GM21723 (cell line): ENCODE results near the gene LRRIQ1.
"Not testable (repeated sequence)": the region's sequence is repeated elsewhere in the genome, so short reads cannot be mapped to it uniquely, and the experiment has no call there.

ENCODE experiments used
- ATAC-seq: cut with Tn5 transposase; IDR thresholded peaks from one replicate; pipeline ENCODE4 v1.9.1; 2021; ENCODE audit warnings: mild to moderate bottlenecking, moderate library complexity; ENCODE audit not compliant: unreplicated experiment

Gene LRRIQ1, protein sequence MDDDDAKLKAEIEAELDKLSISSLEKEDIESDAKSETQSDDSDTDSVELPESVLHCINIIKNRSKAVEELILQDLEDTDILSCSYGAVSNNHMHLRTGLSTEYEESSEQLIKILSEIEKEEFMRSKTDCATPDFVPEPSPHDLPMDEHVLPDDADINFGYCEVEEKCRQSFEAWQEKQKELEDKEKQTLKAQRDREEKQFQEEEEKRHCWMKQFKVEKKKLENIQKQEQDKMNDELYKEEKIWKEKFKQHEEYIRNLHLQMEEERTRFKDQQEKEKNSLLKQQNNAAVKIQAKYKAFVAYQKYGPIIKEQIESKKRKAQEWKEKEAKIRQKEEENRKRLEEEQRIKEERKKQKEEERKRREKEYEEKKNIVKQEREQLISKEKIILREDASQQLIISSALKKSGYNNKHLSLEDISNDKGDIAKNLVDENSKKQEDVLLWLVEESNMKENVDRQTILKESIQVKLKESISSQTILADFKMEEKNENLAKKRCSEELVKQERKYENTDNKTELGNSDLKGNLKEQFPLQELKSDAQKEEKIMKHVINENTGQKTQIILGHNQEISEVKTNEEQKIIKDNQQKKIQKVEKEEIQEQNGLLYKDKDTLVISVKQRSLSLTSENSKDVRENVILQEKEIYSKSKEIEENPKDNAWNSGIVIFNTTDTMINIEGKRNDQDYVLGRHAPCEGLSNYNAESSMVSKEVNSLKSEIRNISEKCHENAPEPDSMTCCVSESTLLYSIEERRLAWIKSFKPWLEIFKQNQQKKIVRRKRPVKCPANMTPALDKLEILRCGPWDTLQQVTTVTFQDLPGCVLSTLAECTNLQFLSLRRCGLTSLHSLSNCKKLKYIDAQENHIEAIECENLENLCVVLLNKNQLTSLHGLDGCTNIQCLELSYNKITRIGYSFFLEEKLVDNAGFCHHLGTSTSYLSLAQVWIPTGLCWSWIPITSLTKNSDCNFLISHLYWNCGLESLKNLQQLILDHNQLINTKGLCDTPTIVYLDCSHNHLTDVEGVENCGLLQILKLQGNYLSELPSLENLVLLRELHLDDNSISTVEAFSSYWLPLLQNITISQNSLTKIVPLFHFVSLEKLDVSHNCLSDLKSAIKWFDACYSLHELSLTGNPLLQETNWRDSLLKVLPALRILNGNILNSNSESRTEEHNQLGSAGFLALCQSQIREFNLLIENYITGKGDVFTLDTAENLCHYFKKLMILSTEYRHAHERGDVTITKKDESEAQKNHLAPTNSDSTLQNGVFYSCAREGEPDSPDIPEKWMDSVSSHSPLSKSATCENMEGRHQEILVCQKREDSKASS (N-terminal part only)

DNA sequence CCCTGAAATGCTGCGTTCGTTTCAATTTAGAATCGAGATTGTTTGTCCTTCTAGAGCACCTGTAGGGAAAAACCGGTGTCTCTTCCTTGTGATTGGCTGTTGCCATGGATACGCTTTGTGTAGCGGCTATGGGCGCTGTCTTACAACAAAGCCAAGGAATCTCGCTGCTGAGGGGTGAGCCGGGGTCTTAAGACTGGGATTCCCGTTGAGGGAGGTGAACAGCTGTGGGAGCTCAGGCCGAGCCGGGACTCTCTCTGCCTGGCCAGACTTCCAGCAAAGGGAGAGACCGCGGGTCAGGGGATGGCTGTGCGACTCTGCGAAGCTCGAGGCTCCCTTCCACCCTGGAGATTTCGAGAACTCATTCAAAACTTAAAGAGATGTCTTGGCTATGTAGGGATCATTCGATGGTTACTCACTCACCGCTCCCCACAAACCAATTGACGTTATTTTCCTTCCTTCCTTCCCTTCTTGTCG is at the start of gene LRRIQ1, which contains the start of gene TSPAN19:
LRRIQ1 (plus strand) TSS at position 118 of the 474 bp plus-strand sequence. CDS start 1,826 bp downstream, outside the sequence.
TSPAN19 (minus strand) TSS at position 44 of the 474 bp plus-strand sequence. CDS start 6,331 bp downstream, outside the sequence.
- ATAC-seq, result peak; percentile 99

DNA sequence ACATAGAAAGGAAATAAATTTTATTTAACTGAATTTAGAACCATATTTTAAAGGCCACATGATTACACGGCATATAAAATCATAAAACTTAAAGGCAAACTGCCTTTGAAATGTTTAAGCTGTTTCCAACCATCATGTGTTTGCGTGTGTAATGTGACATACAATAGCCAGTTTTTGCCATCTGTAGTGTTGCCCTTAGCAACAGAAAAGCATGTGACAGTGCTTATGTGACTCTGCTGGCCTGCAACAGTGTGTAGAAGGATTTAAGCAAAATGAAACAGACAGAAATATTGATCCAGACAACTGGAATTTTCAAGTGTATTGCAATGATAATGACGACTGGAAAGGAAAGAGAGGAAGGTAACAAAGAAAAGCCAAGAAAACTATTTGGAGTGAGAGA is 49.6 kb upstream of the LRRIQ1 start:
- no peak for ATAC-seq

DNA sequence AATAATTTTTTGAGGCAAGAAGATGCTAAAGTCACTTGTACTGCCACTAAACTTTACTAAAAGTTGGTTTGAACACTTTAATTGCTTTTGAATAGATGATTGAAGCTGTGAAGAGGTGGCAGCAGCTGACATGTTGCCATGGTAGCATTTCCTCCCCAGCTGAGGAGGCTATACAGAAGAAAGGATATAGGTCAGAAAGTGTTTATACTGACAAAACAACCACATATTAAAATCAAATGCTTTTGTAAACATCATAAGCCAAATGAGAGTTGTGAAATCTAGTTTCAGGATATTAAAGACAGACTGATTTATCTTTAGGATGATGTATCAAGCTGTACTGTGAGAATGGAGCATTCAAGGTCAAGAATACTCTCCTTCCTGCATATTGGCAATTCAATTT is 41.7 kb upstream of the LRRIQ1 start:
- ATAC-seq, result no peak

DNA sequence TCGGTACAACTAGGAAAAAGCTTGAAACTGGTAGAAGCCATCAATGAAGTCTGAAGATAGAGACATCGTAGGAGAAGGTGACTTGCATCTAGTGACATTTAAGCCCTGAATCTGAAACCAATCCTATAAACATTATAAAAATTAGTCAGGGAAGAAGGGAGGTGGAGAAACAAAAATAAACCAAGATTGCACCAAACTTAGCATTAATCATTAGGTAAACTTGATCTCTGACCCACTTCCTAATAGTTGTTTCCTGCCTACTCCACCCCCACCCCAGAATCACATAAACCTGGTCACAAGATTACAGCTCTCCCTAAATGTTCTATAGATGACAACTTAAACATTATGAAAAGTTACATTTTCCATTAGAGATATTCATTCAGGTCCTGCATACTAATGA is 40.5 kb upstream of the LRRIQ1 start:
- ATAC-seq, result no peak

DNA sequence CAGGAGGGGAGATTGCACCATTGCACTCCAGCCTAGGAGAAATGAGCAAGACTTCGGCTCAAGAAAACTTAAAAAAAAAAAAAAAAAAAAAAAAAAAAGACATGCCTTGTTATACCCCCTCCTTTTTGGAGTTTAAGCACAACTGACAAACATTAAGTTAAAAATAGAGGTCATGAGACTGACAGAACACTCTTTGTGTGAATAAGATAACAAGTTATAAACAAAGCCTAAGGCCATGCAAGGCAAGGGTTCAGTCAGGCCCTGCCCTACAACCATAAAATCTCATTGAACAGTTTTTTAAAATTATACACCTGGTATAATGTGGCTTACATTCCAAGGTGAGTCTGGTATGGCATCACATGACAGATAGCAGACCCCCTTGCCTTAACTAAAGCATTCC is 39.4 kb upstream of the LRRIQ1 start:
- no peak for ATAC-seq

DNA sequence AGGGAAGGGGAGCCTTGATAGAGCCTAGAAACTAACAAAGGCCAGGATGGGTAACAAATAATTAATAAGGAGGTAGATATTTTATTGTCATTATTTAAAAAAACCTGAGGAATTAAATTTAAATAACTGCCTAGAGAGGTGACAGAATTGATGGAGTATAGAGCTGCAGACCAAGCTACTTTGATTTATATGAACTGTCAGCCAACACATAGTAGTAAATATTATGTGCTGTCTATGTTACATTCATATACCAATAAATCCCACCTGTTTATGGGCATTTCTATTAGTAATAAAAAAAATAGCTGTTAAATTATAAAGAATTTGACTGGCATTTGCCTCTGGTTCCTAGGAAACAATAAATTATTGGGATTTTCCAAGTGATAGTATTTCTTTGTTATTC is 37.8 kb upstream of the LRRIQ1 start:
- no peak for ATAC-seq

DNA sequence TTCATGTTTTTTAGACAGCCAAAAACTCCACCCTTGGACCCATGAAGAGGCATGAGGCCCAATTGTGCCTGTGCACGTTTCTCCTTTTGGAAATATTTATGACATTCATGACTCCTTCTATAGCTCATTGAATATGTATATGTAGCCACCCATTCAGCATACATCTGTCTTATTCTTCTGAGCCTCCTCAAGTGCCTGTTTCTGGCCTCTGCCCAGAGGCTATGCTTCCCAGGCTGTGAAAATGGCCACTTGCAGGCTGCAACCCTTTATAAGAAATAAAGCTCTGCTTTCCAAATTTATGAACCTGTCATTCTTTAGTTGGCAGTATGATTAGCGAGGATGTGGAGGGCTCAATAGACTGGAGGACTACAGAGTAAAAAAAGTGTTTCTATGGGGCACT is 35.4 kb upstream of the LRRIQ1 start:
- ATAC-seq, result no peak

DNA sequence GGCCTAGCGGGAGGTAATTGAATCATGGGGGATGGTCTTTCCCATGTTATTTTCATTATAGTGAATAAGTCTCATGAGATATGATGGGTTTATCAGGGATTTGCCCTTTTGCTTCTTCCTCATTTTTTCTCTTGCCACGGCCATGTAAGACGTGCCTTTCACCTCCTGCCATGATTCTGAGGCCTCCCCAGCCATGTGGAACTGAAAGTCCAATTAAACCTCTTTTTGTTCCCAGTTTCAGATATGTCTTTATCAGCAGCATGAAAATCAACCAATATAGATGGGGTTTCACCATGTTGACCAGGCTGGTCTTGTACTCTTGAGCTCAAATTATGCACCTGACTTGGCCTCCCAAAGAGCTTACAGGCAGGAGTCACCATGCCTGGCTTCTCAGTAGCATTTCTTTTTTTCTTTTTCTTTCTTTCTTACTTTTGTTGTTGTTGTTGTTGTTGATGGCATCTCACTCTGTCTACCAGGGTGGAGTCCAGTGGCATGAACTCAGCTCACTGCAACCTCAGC is 33.3 kb upstream of the LRRIQ1 start:
- ATAC-seq, result no peak

DNA sequence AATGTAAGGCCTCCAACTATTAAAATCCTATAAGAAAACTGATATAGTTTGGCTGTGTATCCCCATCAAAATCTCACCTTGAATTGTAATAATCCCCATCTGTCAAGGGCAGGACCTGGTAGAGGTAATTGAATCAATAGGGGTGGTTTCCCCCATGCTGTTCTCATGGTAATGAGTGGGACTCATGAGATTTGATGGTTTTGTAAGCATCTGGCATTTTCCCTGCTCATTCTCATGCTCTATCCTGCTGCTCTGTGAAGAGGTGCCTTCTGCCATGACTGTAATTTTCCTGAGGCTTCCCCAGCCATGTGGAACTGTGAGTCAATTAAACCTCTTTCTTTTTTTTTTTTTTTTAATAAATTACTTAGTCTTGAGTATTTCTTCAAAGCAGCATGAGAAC is 31.9 kb upstream of the LRRIQ1 start:
- no peak for ATAC-seq

DNA sequence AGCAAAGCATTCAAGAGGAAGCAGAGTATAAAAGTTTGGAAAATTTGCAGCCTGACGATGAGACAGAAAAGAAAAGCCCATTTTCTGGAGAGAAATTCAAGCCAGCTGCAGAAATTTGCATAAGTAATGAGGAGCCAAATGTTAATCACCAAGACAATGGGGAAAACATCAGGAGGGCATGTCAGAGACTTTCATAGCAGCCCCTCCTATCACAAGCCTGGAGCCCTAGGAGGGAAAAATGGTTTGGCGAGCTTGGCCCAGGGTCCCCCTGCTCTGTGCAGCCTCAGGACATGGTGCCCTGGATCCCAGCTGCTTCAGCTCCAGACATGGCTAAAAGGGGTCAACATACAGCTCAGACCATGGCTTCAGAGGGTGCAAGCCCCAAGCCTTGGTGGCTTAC is 31.1 kb upstream of the LRRIQ1 start:
- not testable (repeated sequence) for ATAC-seq

DNA sequence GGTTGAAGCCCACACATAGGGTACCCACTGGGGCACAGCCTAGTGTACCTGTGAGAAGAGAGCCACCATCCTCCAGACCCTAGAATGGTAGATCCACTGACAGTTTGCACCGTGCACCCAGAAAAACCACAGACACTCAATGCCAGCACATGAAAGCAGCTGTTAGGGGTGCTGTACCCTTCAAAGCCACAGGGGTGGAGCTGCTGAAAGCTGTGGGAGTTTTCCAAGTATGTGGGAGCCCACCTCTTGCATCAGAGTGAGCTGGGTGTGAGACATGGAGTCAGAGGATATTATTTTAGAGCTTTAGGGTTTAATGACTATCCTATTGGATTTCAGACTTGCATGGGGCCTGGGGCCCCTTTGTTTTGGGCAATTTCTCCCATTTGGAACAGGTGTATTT is 30.5 kb upstream of the LRRIQ1 start:
- ATAC-seq, result no peak

DNA sequence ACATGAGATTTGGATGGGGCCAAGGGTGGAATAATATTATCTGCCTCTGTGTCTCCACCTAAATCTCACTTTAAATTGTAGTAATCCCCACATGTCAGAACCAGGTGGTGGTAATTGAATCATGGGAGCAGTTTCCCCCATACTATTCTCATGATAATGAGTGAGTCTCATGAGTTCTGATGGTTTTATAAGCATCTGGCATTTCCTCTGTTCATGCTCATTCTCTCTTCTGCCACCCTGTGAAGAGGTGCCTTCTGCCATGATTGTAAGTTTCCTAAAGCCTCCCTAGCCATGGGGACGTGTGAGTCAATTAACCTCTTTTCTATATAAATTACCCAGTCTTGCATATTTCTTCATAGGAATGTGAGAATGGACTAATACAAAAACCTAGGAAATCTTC is 29.9 kb upstream of the LRRIQ1 start:
- no peak for ATAC-seq

DNA sequence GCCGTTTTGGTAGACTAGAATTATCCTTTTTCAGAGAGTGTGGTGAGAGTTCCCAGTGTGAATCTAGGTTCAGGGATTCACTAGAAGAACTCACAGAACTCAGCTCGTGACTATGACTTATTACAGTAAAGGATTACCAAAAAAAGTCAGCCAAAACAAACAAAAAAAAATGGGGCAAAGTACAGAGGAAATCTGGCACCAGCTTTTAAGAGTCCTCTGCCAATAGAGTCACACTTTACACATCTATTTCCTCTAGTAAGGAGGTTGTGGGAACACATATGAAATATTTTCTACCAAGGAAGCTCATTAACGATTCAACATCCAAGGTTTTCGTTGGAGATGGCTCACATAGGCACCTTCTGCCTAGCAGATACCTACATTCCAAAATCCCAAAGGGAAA is 28.3 kb upstream of the LRRIQ1 start:
- ATAC-seq, result no peak

DNA sequence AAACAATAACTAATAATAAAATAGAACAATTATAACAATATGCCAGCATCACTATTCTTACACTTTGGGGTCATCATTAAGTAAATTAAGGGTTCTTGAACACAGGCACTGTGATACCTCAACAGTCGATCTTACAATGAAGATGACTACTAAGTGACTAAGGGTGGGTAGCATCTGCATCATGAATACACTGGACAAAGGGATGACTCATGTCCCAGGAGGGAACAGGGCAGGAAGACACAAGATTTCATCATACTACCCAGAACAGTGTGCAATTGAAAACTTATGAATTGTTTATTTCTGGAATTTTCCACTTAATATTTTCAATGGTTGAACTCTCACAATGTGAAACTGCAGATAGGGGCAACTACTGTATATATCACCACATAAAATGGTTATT is 19.7 kb upstream of the LRRIQ1 start:
- no peak for ATAC-seq

DNA sequence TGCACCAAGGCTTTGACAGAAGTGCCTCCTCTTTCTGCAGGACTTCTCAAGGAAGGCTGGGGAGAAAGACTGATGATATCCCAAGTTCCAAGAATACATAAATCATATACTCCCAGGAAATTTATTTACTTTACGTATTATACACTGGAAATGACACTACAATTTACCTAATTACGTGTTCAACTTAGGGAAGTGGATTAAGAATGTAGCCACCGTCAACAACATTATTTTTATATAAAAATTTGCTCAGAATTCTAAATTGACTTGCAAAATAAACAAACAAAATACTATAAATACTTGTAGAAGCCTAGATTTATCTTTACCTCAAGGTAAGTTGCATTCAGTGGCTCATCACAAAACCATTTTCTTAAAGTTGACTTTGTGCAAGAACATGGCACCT is 19.0 kb upstream of the LRRIQ1 start:
- ATAC-seq, result no peak

DNA sequence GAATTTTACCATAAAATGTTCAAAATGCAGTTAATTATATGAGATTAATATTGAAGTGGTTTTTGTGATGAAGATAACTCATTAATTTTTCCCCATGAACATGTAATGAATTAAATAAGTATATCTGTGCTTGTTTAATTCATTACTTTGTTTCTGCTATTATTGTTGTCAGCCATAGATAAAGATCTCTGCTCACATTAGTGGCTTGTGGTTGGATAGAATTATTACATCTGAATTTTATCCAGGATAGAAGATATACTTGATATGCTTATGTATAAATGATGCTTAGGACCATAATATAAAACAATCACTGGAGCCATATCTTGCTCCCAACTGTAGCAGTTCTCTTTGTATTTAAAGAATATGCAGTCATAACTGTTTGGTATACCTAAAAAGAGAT is 18.5 kb upstream of the LRRIQ1 start:
- ATAC-seq, result no peak

DNA sequence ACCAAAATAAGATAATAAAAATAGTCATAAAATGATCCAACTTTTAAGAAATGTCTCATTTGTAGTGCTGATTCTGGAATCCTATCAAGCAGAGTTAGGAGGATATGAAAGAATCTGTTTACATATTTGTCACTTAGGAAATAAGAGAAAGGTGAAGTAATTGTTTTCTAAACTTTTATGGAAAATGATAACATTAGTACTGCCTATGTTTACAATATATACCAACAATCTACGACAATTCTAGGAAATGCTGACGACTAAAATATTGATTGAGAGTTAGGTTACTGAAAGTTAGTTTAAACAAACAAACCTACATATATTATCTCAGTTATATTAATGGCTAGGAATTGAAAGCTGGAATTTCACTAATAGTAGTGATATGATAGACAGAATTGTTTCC is 18.1 kb upstream of the LRRIQ1 start:
- ATAC-seq, result no peak

DNA sequence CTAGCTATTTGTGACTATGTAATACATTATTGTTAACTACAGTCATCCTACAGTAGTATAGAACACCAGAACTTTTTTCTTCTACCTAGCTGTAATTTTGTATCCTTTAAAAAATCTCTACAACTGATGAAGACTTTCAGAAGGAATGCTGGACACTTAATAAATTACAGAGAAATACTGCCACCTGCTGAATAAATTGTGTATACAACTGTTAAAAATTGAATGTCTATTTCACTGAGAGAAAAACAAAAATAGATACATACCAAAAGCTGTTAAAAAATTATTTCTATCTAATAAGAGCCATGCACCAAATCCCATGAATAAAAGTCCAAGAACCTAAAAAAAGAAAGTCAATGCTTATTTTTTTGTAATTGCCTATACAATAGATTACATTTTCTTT is 6.7 kb upstream of the LRRIQ1 start:
- peak; percentile 65 for ATAC-seq

DNA sequence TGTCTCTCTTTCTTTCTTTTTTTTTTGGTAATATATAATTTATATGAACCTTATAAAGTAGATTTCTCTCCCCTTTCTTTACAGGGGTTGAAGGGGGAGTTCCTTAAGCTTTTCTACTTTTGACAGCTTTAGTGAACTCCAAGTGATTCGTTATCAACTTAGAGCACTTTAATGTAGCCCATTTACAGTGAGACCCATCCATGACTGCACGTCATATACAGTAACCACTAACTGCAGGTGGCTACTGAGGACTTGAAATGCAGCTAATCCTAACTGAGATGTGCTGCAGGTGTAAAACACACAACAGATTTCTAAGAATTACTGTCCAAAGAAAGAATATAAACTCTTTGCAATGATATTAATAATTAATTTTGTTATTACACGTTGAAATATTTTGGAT is 582 bp downstream of the LRRIQ1 start:
- peak; percentile 19 for ATAC-seq

DNA sequence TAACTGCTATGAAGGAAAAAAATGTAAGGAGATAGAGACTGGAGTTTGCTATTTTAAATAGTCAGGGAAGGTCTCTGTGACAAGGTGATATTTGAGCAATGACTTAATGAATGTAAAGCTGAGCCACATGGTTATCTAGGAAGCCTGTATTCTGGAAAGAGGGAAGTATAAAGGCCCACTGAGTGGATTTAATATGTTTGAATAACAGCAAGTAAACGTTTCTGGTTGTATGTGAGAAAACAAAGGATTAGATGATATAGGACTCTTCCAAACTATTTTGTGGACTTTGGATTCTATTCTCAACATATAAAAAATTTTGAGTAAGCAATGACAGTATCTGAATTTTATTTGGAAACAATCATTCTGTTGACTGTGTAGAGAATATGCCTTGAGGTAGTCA is 5.2 kb downstream of the LRRIQ1 start:
- ATAC-seq, result no peak

DNA sequence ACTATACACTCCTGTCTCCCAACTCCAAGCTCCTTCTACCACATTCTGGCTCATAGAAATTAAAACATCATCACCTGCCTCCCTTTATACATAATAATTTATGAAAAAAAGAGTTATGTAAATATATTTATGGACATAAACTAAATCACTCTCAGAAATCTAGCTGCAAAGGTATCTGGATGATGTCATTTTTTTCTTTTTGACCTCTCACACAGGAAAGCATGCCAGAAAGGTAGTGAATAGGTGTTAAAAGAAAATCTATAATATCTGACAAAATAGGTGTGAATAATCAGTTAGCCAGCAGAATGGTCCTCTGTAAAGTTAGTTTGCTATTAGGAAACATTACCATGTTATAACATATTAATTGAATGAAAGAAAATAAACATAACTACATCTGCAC is 7.7 kb downstream of the LRRIQ1 start:
- no peak for ATAC-seq
